Nucleus accumbens (tissue), 56 donors: Measurements from ENCODE around the gene GRM1.

Source experiments
- DNase-seq, 56 donors: peaks; one replicate each; lab custom pipeline; 2025; lab: John Stamatoyannopoulos, UW

The GRM1 gene

DNA sequence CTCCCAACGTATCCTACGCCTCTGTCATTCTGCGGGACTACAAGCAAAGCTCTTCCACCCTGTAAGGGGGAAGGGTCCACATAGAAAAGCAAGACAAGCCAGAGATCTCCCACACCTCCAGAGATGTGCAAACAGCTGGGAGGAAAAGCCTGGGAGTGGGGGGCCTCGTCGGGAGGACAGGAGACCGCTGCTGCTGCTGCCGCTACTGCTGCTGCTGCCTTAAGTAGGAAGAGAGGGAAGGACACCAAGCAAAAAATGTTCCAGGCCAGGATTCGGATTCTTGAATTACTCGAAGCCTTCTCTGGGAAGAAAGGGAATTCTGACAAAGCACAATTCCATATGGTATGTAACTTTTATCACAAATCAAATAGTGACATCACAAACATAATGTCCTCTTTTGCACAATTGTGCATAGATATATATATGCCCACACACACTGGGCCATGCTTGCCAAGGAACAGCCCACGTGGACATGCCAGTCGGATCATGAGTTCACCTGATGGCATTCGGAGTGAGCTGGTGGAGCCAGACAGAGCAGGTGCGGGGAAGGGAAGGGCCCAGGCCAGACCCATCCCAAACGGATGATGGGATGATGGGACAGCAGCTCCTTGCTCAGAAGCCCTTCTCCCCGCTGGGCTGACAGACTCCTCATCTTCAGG, 406.0 kb downstream of the GRM1 start:
- DNase-seq: no peak

DNA sequence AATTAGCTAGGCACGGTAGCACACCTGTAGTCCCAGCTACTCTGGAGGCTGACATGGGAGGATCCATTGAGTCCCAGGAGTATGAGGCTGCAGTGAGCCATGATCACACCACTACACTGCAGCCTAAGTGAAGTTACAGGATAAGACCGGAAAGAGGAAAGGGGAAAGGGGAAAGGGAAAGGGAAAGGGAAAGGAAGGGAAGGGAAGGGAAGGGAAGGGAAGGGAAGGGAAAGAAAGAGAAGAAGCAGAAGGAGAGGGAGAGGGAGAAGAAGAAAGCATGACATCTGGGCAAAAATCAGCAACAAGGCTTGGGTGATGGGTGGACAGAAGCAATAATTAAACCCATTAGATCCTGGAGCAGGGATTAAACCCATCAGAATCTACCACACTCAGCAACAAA, 413.0 kb downstream of the GRM1 start:
- no peak for DNase-seq

DNA sequence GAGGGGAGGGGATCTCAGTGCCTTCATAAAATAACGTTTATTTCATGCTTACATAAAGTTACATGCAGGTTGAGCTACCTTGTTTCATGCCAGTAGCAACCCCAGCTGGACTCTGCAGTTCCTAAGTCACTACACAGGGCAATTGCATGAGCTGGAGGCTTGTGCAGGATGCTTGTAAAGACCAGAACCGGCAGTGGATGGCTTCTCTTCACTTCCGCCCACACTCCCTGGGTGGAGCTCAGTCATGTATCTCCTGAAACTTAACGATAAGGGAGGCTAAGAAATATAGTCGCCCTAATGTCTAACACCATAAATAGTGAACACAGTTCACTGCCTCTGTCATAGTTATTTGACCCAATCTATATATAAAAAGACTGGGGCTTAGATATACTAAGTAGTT, 415.3 kb downstream of the GRM1 start:
- no peak for DNase-seq

DNA sequence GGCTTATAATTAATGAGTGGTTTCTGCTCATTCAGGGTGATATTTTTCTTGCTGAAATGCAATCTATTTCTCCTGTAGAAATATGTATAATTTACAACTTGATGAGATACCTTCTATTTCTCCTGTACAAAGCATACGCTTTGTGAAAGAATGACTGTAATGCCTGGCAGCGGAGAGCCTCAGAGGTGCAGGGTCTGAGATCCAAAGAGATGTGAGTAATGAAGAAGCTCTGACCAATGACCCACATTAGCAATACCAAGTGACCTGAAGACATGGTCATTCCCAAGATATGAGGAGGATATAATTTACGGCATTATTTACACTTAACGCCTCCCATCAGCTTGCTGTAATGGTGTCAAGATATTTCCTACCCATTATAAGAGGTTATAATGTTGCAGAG, 416.4 kb downstream of the GRM1 start:
- no peak for DNase-seq

DNA sequence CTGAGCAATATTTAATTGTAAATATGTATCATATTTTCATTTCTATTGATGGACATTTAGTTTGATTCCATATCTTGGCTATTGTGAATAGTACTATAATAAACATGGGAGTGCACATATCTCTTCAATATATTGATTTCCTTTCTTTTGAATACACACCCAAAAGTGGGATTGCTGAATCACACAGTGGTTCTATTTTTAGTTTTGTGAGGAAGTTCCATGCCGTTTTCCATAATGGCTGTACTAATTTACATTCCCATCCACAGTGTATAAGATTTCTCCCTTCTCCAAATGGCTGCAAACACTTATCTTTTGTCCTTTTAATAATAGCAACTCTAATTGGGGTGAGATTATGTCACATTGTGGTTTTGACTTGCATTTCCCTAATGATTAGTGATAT, 428.0 kb downstream of the GRM1 start:
- DNase-seq: no peak

DNA sequence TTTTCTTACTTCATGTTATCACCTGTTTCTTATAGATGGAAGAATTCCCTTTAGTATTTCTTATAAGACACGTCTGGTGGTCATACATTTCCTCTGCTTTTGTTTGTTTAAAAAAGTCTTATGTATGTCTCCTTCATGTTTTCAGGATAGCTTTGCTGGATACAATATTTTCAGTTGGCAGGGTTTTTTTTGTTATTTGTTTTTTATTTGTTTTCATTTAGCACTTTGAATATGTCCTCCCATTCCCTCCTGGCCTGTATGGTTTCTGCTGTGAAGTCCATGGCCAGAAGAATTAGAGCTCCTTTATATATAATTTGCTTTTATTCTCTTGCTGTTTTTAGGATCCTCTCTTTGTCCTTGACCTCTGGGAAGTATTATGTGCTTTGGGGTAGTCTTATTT, 432.1 kb downstream of the GRM1 start:
- no peak for DNase-seq

DNA sequence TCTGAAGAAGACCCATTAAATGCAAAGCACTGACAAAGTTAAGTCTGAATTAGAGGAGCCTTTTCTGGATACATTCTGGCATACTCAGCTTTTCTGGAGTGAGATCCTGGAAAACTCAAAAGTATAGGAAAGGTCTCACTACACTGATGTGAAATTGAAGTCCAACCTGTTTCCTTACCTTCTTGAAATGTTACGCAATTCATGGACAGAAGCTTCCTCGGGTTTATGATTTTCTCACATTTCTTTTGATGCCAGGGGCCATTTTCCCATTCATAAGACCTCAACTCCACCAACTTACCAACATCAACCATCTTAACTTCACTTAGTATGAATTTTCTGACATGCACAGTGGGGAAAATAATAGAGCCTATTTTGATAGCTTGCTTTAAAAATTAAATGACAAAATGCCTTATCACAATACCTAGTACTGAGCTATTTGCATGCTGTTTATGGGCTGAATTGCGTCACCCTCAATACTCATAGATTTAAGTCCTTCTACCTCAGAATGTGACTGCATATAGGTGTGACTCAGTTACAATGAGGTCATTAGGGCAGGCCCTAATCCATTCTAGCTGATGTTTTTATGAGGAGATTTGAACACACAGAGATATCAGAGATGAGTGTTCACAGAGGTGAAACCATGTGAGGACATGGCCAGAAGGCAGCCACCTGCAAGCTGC, 441.4 kb downstream of the GRM1 start:
- no peak for DNase-seq

DNA sequence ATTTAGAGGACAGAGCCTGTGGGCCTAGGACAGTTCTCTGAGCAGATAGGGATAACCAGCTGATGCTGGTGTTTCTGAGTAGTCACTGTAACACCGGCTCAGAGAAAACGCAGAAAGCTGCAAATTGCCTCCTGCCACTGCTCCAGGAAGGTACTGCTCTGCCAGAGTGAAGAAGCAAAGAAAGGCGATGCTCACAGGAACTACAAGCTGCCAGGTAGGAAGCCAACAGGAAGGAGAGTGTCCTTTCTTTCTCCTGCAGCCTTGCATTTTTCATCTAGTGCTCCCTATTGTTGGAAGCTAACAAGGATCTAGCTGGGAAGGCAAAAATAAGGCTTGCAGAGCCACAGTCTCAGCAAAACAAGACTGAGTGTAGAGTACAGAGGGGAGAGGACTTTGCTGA, 444.1 kb downstream of the GRM1 start:
- DNase-seq: no peak

- no peak for DNase-seq
Observed at GRCh38 chr6:146481527-146481926, 452.7 kb downstream of the GRM1 start.

DNA sequence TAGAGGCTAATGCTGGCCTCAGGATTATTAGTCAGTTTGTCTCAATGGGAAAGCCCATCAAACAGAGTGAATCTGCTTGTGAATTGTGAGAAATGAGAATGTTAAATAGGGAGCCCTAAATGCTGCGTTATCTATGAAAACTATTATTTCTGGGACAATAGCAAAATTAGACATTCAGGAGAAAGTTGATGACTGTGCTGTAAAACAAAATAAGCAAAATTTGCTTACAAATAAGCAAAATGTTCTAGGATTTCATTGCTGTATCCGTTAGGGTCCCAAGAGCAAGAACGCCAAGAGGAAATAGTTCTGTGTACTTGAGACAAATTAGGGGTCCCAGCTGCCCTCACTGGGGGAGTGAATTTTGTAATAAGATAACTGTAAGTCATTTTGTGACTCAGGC, 455.5 kb downstream of the GRM1 start:
- no peak for DNase-seq
